Measurements from ENCODE around the gene CDC42BPA. TPM values are rescaled to one million over a fixed set of nuclear protein-coding genes. Genes with fewer than 3 reads are reported as not detected.
A peak's percentile ranks its signal among the peaks of the same experiment; 100 is the strongest.

The CDC42BPA gene
- total and polyA plus RNA-seq, 9 of the 15 experiments (the other 6 are each of a cell fraction or from before 2014, with no cell fraction given) = 8.0 to 77.5 (median 52.1) TPM

GRCh38 chr1:227285745-227286144 lies 32.5 kb downstream of the CDC42BPA start (continued):
- TF ChIP-seq ARNT (IDR thresholded peaks at IDR 0.05) = peak in 1 of 2 experiments; percentile 52; a peak in 1 of 4 replicates
- TF ChIP-seq POLR2AphosphoS5 (IDR thresholded peaks at IDR 0.05; ENCODE audit: control insufficient read depth, insufficient read depth, low read depth, low read length) = 0 out of 2 replicates have a peak, but pooled peaks have one; percentile 18
- peak; percentile 81 for TF ChIP-seq CEBPZ (IDR thresholded peaks at IDR 0.05; ENCODE audit: borderline replicate concordance, low read depth, low read length)
- TF ChIP-seq MYNN (IDR thresholded peaks at IDR 0.05) = no peak
- TF ChIP-seq MYNN (CRISPR knock-in tag; IDR thresholded peaks at IDR 0.05) = no peak
- TF ChIP-seq CHAMP1 (IDR thresholded peaks at IDR 0.05) = peak; percentile 66; the same call in 1 of the 2 replicates
- peak; percentile 92 for TF ChIP-seq CBX1 (IDR thresholded peaks at IDR 0.05; ENCODE audit: low read depth)
- peak; percentile 91 for TF ChIP-seq CBX5 (IDR thresholded peaks at IDR 0.05; ENCODE audit: borderline replicate concordance, low read depth)
- no peak for TF ChIP-seq ZBTB11 (CRISPR knock-in tag; IDR thresholded peaks at IDR 0.05)
- peak; percentile 88 for TF ChIP-seq TRIM28 (IDR thresholded peaks at IDR 0.05)
